Mucosa of descending colon (tissue), 3 donors: ENCODE measurements around the gene DYNLT2B. TPM values are rescaled to one million over a fixed set of nuclear protein-coding genes. Genes with fewer than 3 reads are reported as not detected.
"Not testable (repeated sequence)": the region's sequence is repeated elsewhere in the genome, so short reads cannot be mapped to it uniquely, and the experiment has no call there.

Experiments used
- ATAC-seq: fragments of 200-7000 bp; cut with Tn5 transposase; one replicate; pipeline ENCODE4 v1.9.1; 2020; ENCODE audit warnings: mild to moderate bottlenecking, moderate library complexity
- DNase-seq, 3 donors: peaks; one replicate each; pipeline ENCODE4 v3.0.0-alpha.2; 2020
- H3K36me3 ChIP-seq: fragments of 200-600 bp; one replicate; pipeline ENCODE4 v1.8.0; 2021; ENCODE audit warnings: low read depth, mild to moderate bottlenecking
- H3K4me1 ChIP-seq: fragments of 200-600 bp; one replicate; pipeline ENCODE4 v1.8.0; 2021; ENCODE audit warnings: low read depth, mild to moderate bottlenecking
- H3K4me3 ChIP-seq: fragments of 200-600 bp; one replicate; pipeline ENCODE4 v1.8.0; 2021; ENCODE audit warnings: mild to moderate bottlenecking
- H3K9me3 ChIP-seq: fragments of 200-600 bp; one replicate; pipeline ENCODE4 v1.8.0; 2021; ENCODE audit warnings: mild to moderate bottlenecking
- intact Hi-C, 2 donors: fragments of 100-400 bp; cut with DNase I in 1 of 2; cut with micrococcal nuclease in 1 of 2; formaldehyde crosslinking; loops; one replicate each; pipeline versions ENCODE4 v1.11.0 to v1.11.1; 2022; cut with DNase I, micrococcal nuclease
- total RNA-seq, 3 donors: library from RNA; stranded (reverse); fragmentation: NEBNext Ultra II Directional in 2 of 3; extraction: Animal tissue kit (Norgen Biotek cat#: 25700) in 2 of 3; gene quantifications; one replicate each; pipeline versions ENCODE4 v1.2.1 to v1.2.4, GENCODE V29; 2021 to 2023
- TF ChIP-seq, protein P1 (sequence below): fragments of 200-600 bp; IDR thresholded peaks from one replicate; pipeline ENCODE4 v1.8.0; 2022; ENCODE audit warnings: antibody characterized with exemption, mild to moderate bottlenecking
- donor health status: DM: no; HTN: no; CAD: no; lungs with moderate emphysema.
- donor health status: DM: no; HTN: no; CAD: no.
- donor health status: DM: no; HTN: yes; CAD: no.

The DYNLT2B gene
- total RNA-seq, 3 donors from 2014 or later, result 0.64 to 5.2 (median 2.3) TPM

DNA sequence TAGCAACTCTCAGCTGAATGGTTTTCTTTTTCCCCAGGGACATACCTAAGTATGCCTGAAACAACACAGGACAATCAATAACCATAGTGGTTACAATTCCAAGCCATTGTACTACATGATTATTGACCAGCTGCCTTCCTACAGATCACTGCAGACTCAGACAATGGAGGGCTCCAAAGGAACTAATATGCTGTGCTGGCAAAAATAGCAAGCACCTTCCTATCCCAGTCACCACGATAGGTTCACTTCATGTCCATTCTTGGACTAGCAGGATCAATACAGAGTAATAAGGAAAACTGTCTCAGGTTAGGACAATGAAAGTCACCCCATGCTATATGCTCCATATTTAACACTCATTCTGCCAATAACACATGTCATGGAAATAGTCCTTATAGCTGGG lies 37.6 kb upstream of the DYNLT2B start:
- TF ChIP-seq, protein P1, sequence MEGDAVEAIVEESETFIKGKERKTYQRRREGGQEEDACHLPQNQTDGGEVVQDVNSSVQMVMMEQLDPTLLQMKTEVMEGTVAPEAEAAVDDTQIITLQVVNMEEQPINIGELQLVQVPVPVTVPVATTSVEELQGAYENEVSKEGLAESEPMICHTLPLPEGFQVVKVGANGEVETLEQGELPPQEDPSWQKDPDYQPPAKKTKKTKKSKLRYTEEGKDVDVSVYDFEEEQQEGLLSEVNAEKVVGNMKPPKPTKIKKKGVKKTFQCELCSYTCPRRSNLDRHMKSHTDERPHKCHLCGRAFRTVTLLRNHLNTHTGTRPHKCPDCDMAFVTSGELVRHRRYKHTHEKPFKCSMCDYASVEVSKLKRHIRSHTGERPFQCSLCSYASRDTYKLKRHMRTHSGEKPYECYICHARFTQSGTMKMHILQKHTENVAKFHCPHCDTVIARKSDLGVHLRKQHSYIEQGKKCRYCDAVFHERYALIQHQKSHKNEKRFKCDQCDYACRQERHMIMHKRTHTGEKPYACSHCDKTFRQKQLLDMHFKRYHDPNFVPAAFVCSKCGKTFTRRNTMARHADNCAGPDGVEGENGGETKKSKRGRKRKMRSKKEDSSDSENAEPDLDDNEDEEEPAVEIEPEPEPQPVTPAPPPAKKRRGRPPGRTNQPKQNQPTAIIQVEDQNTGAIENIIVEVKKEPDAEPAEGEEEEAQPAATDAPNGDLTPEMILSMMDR, result no peak
- no peak overlapping the region for H3K4me3 ChIP-seq
- H3K9me3 ChIP-seq, result no peaks in the 10 kb centered on the region
- intact Hi-C loops, result no loop called here
- H3K36me3 ChIP-seq, result peaks cover 5% of the 10 kb centered on the region
- no peaks in the 10 kb centered on the region for H3K4me1 ChIP-seq
- DNase-seq (no peak), ATAC-seq (no peak)

DNA sequence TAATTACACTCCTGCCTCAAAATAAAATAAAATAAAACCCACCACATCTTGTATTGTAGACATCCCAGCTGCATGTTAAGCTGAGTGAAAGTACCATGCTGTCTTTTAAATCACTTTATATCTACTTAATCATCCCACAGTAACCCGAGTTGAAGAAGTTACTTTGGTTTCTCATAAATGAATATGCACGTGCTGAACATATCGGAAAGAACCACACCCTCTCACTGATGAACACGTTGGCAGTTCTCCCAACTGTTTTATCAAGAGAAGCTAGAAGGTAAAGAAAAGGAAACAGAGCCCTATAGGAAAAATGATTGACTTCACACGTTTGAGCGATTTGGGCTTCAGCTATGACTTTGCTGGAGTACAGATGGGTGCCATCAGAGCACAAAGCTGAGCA lies 36.1 kb upstream of the DYNLT2B start:
- H3K9me3 ChIP-seq, result no peaks in the 10 kb centered on the region
- H3K4me3 ChIP-seq, result no peak overlapping the region
- TF ChIP-seq, protein P1, result no peak
- intact Hi-C loops, result no loop called here
- H3K36me3 ChIP-seq, result peaks cover 5% of the 10 kb centered on the region
- DNase-seq (no peak), ATAC-seq (no peak)
- no peaks in the 10 kb centered on the region for H3K4me1 ChIP-seq

DNA sequence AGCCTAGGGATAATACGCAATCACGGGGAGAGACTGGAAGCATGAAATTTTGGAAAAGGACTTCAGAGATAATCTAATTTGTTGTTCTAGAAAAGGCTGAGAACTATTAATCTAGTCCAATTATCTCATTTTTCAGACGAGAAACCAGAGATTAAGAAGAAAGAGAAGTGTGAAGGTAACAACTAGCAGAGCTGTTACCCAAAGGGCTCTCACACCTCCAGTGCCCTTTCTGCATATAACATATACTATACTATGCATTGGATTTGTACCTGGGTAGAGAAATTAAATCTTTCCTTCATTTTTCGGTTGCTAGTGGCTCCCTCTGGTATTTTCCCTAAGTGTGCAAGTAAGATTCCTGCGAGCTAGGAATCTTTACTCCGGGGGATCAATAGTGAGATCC lies 33.5 kb upstream of the DYNLT2B start:
- TF ChIP-seq, protein P1, result no peak
- no peak for DNase-seq
- ATAC-seq, result no peak
- intact Hi-C loops, result no loop called here
- Histone ChIP-seq H3K4me1 (no peaks in the 10 kb centered on the region), H3K36me3 (peaks cover 5% of the 10 kb centered on the region), H3K4me3 (no peak overlapping the region), H3K9me3 (no peaks in the 10 kb centered on the region)

DNA sequence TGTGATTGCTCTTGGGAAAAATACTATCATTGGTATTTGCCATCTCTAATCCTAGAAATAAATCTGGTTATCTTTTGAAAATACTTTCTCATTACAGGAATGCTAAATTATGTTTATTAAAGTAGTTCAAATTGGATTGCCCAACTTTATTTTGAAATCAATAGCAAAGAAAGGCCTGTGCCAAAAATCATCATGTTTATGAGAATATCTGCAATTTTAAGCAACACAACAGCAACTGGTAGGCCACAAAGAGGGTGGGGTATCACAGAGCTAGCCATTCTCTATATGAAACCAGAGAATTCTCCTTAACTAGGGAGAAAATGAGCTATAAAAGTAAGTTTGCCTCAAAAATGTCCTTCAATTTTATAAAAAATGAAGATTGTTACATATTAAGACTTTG lies 32.0 kb upstream of the DYNLT2B start:
- ATAC-seq, result no peak
- no peak for DNase-seq
- no peaks in the 10 kb centered on the region for H3K36me3 ChIP-seq
- H3K4me3 ChIP-seq, result no peak overlapping the region
- intact Hi-C loops, result no loop called here
- H3K4me1 ChIP-seq, result no peaks in the 10 kb centered on the region
- TF ChIP-seq, protein P1, result no peak
- H3K9me3 ChIP-seq, result no peaks in the 10 kb centered on the region

DNA sequence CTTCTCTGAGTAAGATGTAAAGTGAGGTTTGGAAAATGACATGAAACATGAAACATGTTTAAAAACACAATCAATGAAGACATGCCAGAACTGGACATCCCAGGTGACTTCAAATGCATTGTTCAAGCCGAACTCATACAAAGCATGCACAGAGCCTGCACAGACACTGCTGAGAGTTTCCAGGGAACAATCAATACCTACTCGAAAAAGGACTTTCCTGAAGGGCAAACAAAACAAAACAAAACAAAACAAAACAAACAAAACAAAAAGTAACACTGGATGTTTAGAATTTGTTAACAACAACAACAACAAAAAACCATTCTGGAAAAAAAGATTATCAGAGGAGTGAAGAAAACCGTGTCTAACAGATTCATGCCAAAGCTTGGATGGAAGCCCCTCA lies 30.7 kb upstream of the DYNLT2B start:
- TF ChIP-seq, protein P1, result no peak
- intact Hi-C loops, result no loop called here
- ATAC-seq (no peak), DNase-seq (no peak)
- H3K36me3 ChIP-seq, result no peaks in the 10 kb centered on the region
- no peak overlapping the region for H3K4me3 ChIP-seq
- no peaks in the 10 kb centered on the region for H3K4me1 ChIP-seq
- no peaks in the 10 kb centered on the region for H3K9me3 ChIP-seq

DNA sequence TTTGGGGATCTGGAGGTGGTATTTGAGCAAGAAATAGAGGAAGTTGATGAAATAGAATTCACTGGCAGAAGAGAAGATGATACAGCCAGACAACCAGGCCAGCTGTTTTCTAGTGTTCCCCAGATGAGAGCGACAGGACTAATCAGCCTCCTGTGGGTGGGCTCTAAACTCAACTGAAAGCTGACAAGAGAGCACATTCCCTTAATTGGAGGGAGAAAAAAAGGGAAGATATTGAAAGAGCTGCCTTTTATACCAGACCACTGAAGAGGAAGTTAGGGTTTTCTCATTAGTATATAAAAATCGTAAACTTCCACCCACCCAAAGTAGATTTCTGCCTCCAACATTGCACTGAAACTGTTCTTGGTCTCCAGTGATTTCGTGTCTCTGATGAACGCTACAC lies 26.6 kb upstream of the DYNLT2B start:
- no peaks in the 10 kb centered on the region for H3K4me1 ChIP-seq
- intact Hi-C loops, result no loop called here
- no peaks in the 10 kb centered on the region for H3K36me3 ChIP-seq
- TF ChIP-seq, protein P1, result no peak
- no peaks in the 10 kb centered on the region for H3K9me3 ChIP-seq
- DNase-seq (no peak), ATAC-seq (no peak)
- H3K4me3 ChIP-seq, result no peak overlapping the region

- H3K9me3 ChIP-seq, H3K4me3 ChIP-seq, intact Hi-C loops, DNase-seq, ATAC-seq, H3K36me3 ChIP-seq, H3K4me1 ChIP-seq: not testable (repeated sequence)
These were observed 25.9 kb upstream of the DYNLT2B start for GRCh38 chr3:196343917-196344316.
